ENCODE results near the gene PLSCR3.
A peak's percentile ranks its signal among the peaks of the same experiment; 100 is the strongest.

PLSCR3 gene

GRCh38 chr17:7398612-7399011 is 4.3 kb upstream of the PLSCR3 start:
- H3K4me2 ChIP-seq (ENCODE audit: low read length): no peak overlapping the region
- H3K4me3 ChIP-seq (ENCODE audit: low read depth, low read length): no peak overlapping the region
- TF ChIP-seq CTCF (IDR thresholded peaks at IDR 0.05): no peak
- H3K36me3 ChIP-seq (ENCODE audit: control insufficient read depth, insufficient read depth, low read length): no peaks in the 10 kb centered on the region
- H3K9ac ChIP-seq: no peak overlapping the region
- H2AFZ ChIP-seq: no peak overlapping the region
- H3K4me1 ChIP-seq: peaks cover 5% of the 10 kb centered on the region
- peaks cover 3% of the 10 kb centered on the region for H3K79me2 ChIP-seq
- H3K27me3 ChIP-seq (ENCODE audit: control insufficient read depth, insufficient read depth, low read length): no peaks in the 10 kb centered on the region
- no peaks in the 10 kb centered on the region for H3K9me3 ChIP-seq (ENCODE audit: control insufficient read depth, low read length)
- H3K27ac ChIP-seq: no peak overlapping the region

- no peak overlapping the region for H3K9ac ChIP-seq
- H3K4me3 ChIP-seq (ENCODE audit: low read depth, low read length): no peak overlapping the region
- no peaks in the 10 kb centered on the region for H3K27me3 ChIP-seq (ENCODE audit: control insufficient read depth, insufficient read depth, low read length)
- TF ChIP-seq CTCF (IDR thresholded peaks at IDR 0.05): no peak
- H3K36me3 ChIP-seq (ENCODE audit: control insufficient read depth, insufficient read depth, low read length): no peaks in the 10 kb centered on the region
- no peak overlapping the region for H2AFZ ChIP-seq
- peaks cover 2% of the 10 kb centered on the region for H3K4me1 ChIP-seq
- H3K4me2 ChIP-seq (ENCODE audit: low read length): no peak overlapping the region
- H3K79me2 ChIP-seq: peaks cover 2% of the 10 kb centered on the region
- H3K9me3 ChIP-seq (ENCODE audit: control insufficient read depth, low read length): no peaks in the 10 kb centered on the region
- no peak overlapping the region for H3K27ac ChIP-seq
Measured at GRCh38 chr17:7396147-7396546, 1.8 kb upstream of the PLSCR3 start.

- H3K9ac ChIP-seq: peak overlapping the region; percentile 31
- peak overlapping the region; percentile 89 for H3K4me3 ChIP-seq (ENCODE audit: low read depth, low read length)
- H3K79me2 ChIP-seq: no peaks in the 10 kb centered on the region
- TF ChIP-seq CTCF (IDR thresholded peaks at IDR 0.05): no peak
- peak overlapping the region; percentile 94 for H3K4me2 ChIP-seq (ENCODE audit: low read length)
- no peaks in the 10 kb centered on the region for H3K9me3 ChIP-seq (ENCODE audit: control insufficient read depth, low read length)
- H3K27me3 ChIP-seq (ENCODE audit: control insufficient read depth, insufficient read depth, low read length): no peaks in the 10 kb centered on the region
- no peaks in the 10 kb centered on the region for H3K36me3 ChIP-seq (ENCODE audit: control insufficient read depth, insufficient read depth, low read length)
- H3K27ac ChIP-seq: peak overlapping the region; percentile 88
- H3K4me1 ChIP-seq: peaks cover 2% of the 10 kb centered on the region
- H2AFZ ChIP-seq: peak overlapping the region; percentile 87
Measured at GRCh38 chr17:7393613-7394451, 493 bp downstream of the PLSCR3 start.

- Histone ChIP-seq H3K36me3 (ENCODE audit: control insufficient read depth, insufficient read depth, low read length) (no peaks in the 10 kb centered on the region), H3K79me2 (no peaks in the 10 kb centered on the region), H3K4me1 (peaks cover 2% of the 10 kb centered on the region), H3K9ac (no peak overlapping the region), H3K27ac (peak overlapping the region; percentile 88), H3K4me2 (ENCODE audit: low read length) (peak overlapping the region; percentile 94), H2AFZ (peak overlapping the region; percentile 87), H3K9me3 (ENCODE audit: control insufficient read depth, low read length) (no peaks in the 10 kb centered on the region), H3K4me3 (ENCODE audit: low read depth, low read length) (peak overlapping the region; percentile 89), H3K27me3 (ENCODE audit: control insufficient read depth, insufficient read depth, low read length) (no peaks in the 10 kb centered on the region)
- no peak for TF ChIP-seq CTCF (IDR thresholded peaks at IDR 0.05)
Measured at GRCh38 chr17:7392696-7393612, 1.4 kb downstream of the PLSCR3 start.

Measured in parathyroid adenoma (tissue), 2 donors.